ENCODE results near the gene SRBD1.

The SRBD1 gene

GRCh38 chr2:45484965-45485364, 126.1 kb downstream of the SRBD1 start:
- no peak for TF ChIP-seq POLR2AphosphoS5 (IDR thresholded peaks at IDR 0.05; ENCODE audit: low read depth, low read length)

GRCh38 chr2:45483997-45484396, 127.1 kb downstream of the SRBD1 start:
- no peak for TF ChIP-seq FOXP2 (optimal IDR thresholded peaks at IDR 0.05; ENCODE audit: borderline replicate concordance, extremely low read depth, extremely low read length, insufficient read depth)
- no peak for TF ChIP-seq POLR2AphosphoS5 (IDR thresholded peaks at IDR 0.05; ENCODE audit: low read depth, low read length)
- TF ChIP-seq TAF1 (IDR thresholded peaks at IDR 0.05; ENCODE audit: borderline replicate concordance, insufficient read depth, low read length), result no peak
- no peak for TF ChIP-seq REST (IDR thresholded peaks at IDR 0.05; ENCODE audit: insufficient read depth in 1 of 2, low read depth in 2 of 2, low read length in 2 of 2)
- TF ChIP-seq SIN3A (IDR thresholded peaks at IDR 0.05; ENCODE audit: borderline replicate concordance, insufficient read depth, low read length), result no peak

- TF ChIP-seq TAF1 (IDR thresholded peaks at IDR 0.05; ENCODE audit: borderline replicate concordance, insufficient read depth, low read length), result no peak
- TF ChIP-seq FOXP2 (optimal IDR thresholded peaks at IDR 0.05; ENCODE audit: borderline replicate concordance, extremely low read depth, extremely low read length, insufficient read depth), result no peak
- TF ChIP-seq POLR2AphosphoS5 (IDR thresholded peaks at IDR 0.05; ENCODE audit: low read depth, low read length), result no peak
- no peak for TF ChIP-seq REST (IDR thresholded peaks at IDR 0.05; ENCODE audit: insufficient read depth in 1 of 2, low read depth in 2 of 2, low read length in 2 of 2)
- TF ChIP-seq SIN3A (IDR thresholded peaks at IDR 0.05; ENCODE audit: borderline replicate concordance, insufficient read depth, low read length), result no peak
Measured at GRCh38 chr2:45477546-45477945, 133.5 kb downstream of the SRBD1 start.

DNA sequence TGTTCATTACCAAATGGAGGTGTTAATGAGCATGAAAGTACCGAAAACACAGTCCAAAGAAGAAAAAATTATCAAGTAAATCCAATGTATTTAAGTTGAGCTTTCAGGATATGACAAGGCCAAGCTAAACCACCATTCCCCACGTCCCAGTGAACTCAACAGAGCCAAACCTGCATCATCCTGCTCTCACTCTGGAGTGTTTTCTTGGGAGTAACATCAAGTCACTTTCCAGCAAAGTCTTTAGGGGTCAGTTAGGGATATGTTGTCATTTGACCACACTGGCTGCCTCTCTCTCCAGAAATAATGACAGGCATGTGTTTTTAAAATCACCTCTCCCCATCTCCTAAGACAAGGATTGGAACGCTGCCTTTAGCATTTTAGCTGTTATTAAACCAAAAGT, 140.5 kb downstream of the SRBD1 start:
- TF ChIP-seq SIN3A (IDR thresholded peaks at IDR 0.05; ENCODE audit: borderline replicate concordance, insufficient read depth, low read length), result no peak

DNA sequence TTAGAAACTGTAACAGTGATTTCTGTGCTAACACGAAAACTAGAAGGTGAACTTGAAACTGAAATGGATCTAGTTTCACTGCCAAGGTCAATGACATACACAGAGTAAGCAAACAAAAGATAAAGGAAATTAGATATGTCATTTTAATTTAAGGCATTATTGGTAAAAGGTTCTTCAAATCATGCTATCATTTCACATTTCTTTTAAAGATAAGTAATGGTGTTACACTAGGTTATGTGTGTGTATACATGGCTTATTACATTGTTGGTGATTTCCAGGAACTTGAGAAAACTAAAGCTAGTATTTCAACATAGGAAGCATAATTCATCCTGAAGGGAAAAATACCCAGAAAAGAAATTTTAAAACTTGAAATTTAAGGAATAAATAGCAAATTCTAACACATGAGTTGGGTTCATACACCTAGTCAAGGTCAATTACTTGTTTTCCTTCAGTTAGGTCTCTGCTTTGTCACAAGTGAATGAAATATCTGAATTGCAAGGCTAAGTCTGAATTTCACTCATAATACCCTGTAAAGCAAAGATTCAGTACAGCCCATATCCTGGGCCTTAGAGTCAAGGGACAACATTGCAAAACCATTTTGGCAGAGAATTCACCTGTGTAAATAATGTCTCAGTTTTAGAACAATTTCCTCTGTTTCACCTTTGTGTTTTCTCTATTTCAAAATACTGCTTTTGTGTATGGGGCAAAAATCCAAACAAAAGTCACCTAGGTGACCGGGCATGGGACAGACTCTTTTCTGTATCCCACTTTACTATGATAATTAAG, 141.6 kb downstream of the SRBD1 start:
- TF ChIP-seq REST (IDR thresholded peaks at IDR 0.05; ENCODE audit: insufficient read depth in 1 of 2, low read depth in 2 of 2, low read length in 2 of 2), result no peak
- TF ChIP-seq SIN3A (IDR thresholded peaks at IDR 0.05; ENCODE audit: borderline replicate concordance, insufficient read depth, low read length), result no peak
- no peak for TF ChIP-seq TAF1 (IDR thresholded peaks at IDR 0.05; ENCODE audit: borderline replicate concordance, insufficient read depth, low read length)
- TF ChIP-seq FOXP2 (optimal IDR thresholded peaks at IDR 0.05; ENCODE audit: borderline replicate concordance, extremely low read depth, extremely low read length, insufficient read depth), result no peak
- no peak for TF ChIP-seq POLR2AphosphoS5 (IDR thresholded peaks at IDR 0.05; ENCODE audit: low read depth, low read length)

DNA sequence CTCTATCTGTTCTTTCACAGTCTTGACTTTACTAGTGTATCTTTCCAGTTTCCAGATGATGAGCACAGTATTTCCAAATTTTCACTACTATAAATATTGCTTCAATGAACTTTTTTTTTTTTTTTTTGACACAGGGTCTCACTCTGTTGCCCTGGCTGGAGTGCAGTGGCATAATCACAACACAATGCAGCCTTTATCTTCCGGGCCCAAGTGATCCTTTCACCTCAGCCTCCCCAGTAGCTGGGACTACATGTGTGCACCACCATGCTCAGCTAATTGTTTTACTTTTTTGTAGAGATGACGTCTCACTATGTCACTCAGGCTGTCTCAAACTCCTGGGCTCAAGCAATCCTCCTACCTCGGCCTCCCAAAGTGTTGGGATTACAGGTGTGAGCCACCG, 142.8 kb downstream of the SRBD1 start:
- no peak for TF ChIP-seq REST (IDR thresholded peaks at IDR 0.05; ENCODE audit: insufficient read depth in 1 of 2, low read depth in 2 of 2, low read length in 2 of 2)
- no peak for TF ChIP-seq POLR2AphosphoS5 (IDR thresholded peaks at IDR 0.05; ENCODE audit: low read depth, low read length)
- no peak for TF ChIP-seq FOXP2 (optimal IDR thresholded peaks at IDR 0.05; ENCODE audit: borderline replicate concordance, extremely low read depth, extremely low read length, insufficient read depth)
- no peak for TF ChIP-seq TAF1 (IDR thresholded peaks at IDR 0.05; ENCODE audit: borderline replicate concordance, insufficient read depth, low read length)
- TF ChIP-seq SIN3A (IDR thresholded peaks at IDR 0.05; ENCODE audit: borderline replicate concordance, insufficient read depth, low read length), result no peak

All from PFSK-1 (cell line).